B cell (primary cell): ENCODE results near the gene PHACTR1. TPM values are rescaled to one million over a fixed set of nuclear protein-coding genes. Genes with fewer than 3 reads are reported as not detected.

ENCODE experiments used
- ATAC-seq: fragments of 200-7000 bp; cut with Tn5 transposase; one replicate; pipeline ENCODE4 v1.10.0; 2021; ENCODE audit warnings: low read depth, mild to moderate bottlenecking, moderate number of reproducible peaks, moderate library complexity
- CTCF ChIA-PET: fragments of 350-600 bp; sonication (Branson Sonifier 250); formaldehyde crosslinking; loops from one replicate; lab custom pipeline; 2021; ENCODE audit warnings: antibody characterized with exemption, inconsistent platforms; lab: Charles Lee
- POLR2A ChIA-PET: fragments of 350-600 bp; sonication (Branson Sonifier 250); formaldehyde crosslinking; loops from one replicate; lab custom pipeline; 2021; ENCODE audit warnings: antibody characterized with exemption; lab: Charles Lee
- DNase-seq: peaks from one replicate; pipeline ENCODE4 v3.0.0; 2013
- H2AFZ ChIP-seq: 2 replicates; pipeline ENCODE4 v1.6.1; 2012; ENCODE audit warnings: mild to moderate bottlenecking, low read depth, low read length; ENCODE audit not compliant: insufficient read depth, poor library complexity, severe bottlenecking
- H3K27ac ChIP-seq, 2 donors: 1 replicate in 1 of 2; 2 replicates in 1 of 2; pipeline ENCODE4 v1.5.1; 2012 to 2013; ENCODE audit warnings: low read length in 2 of 2, mild to moderate bottlenecking in 2 of 2, moderate library complexity in 1 of 2
- H3K27me3 ChIP-seq, 4 experiments: fragments of 200-600 bp in 1 of 4; sonication (generic) in 1 of 4; replicated peaks in 1 of 4; 1 replicate in 2 of 4; 2 replicates in 2 of 4; pipeline versions ENCODE4 v1.6.1 to v1.7.0; 2013 to 2016; ENCODE audit warnings: low read length in 3 of 4, mild to moderate bottlenecking in 2 of 4, mixed read lengths in 1 of 4, moderate library complexity in 1 of 4; ENCODE audit not compliant: insufficient read depth in 4 of 4, control insufficient read depth in 3 of 4; ENCODE audit errors: control extremely low read depth in 1 of 4
- H3K36me3 ChIP-seq, 2 experiments: replicated peaks in 1 of 2; 1 replicate in 1 of 2; 2 replicates in 1 of 2; pipeline versions ENCODE4 v1.6.1 to v1.7.1; 2013; ENCODE audit warnings: low read length in 1 of 2; ENCODE audit not compliant: insufficient read depth in 2 of 2, control insufficient read depth in 1 of 2; ENCODE audit errors: control extremely low read depth in 1 of 2, extremely low read depth in 1 of 2
- H3K4me1 ChIP-seq, 2 donors: fragments of 200-600 bp in 1 of 2; sonication (generic) in 1 of 2; 1 replicate in 1 of 2; 2 replicates in 1 of 2; pipeline versions ENCODE4 v1.5.1 to v1.6.1; 2013 to 2017; ENCODE audit warnings: low read length in 2 of 2; ENCODE audit not compliant: control insufficient read depth in 2 of 2, insufficient read depth in 2 of 2
- H3K4me2 ChIP-seq: replicated peaks from 2 replicates; pipeline ENCODE3; 2012; ENCODE audit warnings: mild to moderate bottlenecking, low read depth, low read length; ENCODE audit not compliant: poor library complexity, severe bottlenecking
- H3K4me3 ChIP-seq, 5 experiments: fragments of 200-600 bp in 1 of 5; sonication (generic) in 1 of 5; 1 replicate in 3 of 5; 2 replicates in 2 of 5; pipeline versions ENCODE4 v1.5.1 to v1.7.0; 2011 to 2016; ENCODE audit warnings: low read length in 4 of 5, mild to moderate bottlenecking in 4 of 5, low read depth in 2 of 5, control low read depth in 1 of 5, moderate library complexity in 1 of 5; ENCODE audit not compliant: insufficient read depth in 1 of 5; ENCODE audit errors: control extremely low read depth in 1 of 5, extremely low read depth in 1 of 5
- H3K79me2 ChIP-seq: fragments of 200-600 bp; sonication (generic); one replicate; pipeline ENCODE4 v1.6.0; 2016; ENCODE audit warnings: low read length; ENCODE audit not compliant: control insufficient read depth, insufficient read depth
- H3K9ac ChIP-seq: fragments of 200-600 bp; sonication (generic); 2 replicates; pipeline ENCODE4 v1.6.1; 2017; ENCODE audit warnings: mild to moderate bottlenecking, low read length, moderate library complexity
- H3K9me3 ChIP-seq, 3 donors: one replicate each; pipeline versions ENCODE4 v1.6.1 to v1.7.1; 2013; ENCODE audit warnings: low read length in 2 of 3; ENCODE audit not compliant: control insufficient read depth in 2 of 3, insufficient read depth in 1 of 3; ENCODE audit errors: control extremely low read depth in 1 of 3
- H4K20me1 ChIP-seq: 2 replicates; pipeline ENCODE4 v1.6.0; 2012; ENCODE audit warnings: mild to moderate bottlenecking, low read length; ENCODE audit not compliant: insufficient read depth, control insufficient read depth, poor library complexity, severe bottlenecking
- H3K27ac Mint-ChIP-seq: one replicate; pipeline ENCODE4 v1.8.0; 2021; ENCODE audit warnings: mixed read lengths
- H3K27me3 Mint-ChIP-seq: one replicate; pipeline ENCODE4 v1.8.0; 2021; ENCODE audit warnings: mixed read lengths
- H3K4me1 Mint-ChIP-seq: one replicate; pipeline ENCODE4 v1.8.0; 2021; ENCODE audit warnings: mixed read lengths
- H3K4me3 Mint-ChIP-seq: one replicate; pipeline ENCODE4 v1.8.0; 2021; ENCODE audit warnings: mixed read lengths
- H3K9me3 Mint-ChIP-seq: one replicate; pipeline ENCODE4 v1.8.0; 2022; ENCODE audit warnings: mixed read lengths; ENCODE audit not compliant: insufficient read depth
- EZH2 ChIP-seq: IDR thresholded peaks from 2 replicates; pipeline ENCODE4 v1.6.1; 2012; ENCODE audit warnings: borderline replicate concordance, low read depth, mild to moderate bottlenecking, moderate library complexity, low read length; ENCODE audit not compliant: insufficient read depth, poor library complexity, severe bottlenecking
- WGBS: methylation state at CpG from one replicate; pipeline ENCODE4 v1.1.5; 2013; ENCODE audit warnings: missing lambda C conversion rate; ENCODE audit not compliant: insufficient coverage; 5-methylcytosine and 5-hydroxymethylcytosine counted together
- intact Hi-C: fragments of 100-400 bp; cut with micrococcal nuclease; formaldehyde crosslinking; loops from one replicate; pipeline ENCODE4 v1.10.0; 2022
- polyA plus RNA-seq: library from polyadenylated mRNA; depleted of rRNA; stranded (reverse); fragments of >200 nt; gene quantifications from 2 replicates; pipeline ENCODE4 v1.2.3, GENCODE V29; 2012
- total RNA-seq, 2 donors: library from RNA; stranded (reverse); fragments of 120-200 nt in 1 of 2; gene quantifications; 1 replicate in 1 of 2; 2 replicates in 1 of 2; pipeline versions ENCODE4 v1.2.3 to v1.2.4, GENCODE V29; 2013 to 2022
- TF ChIP-seq, protein P1 (sequence below): fragments of 200-600 bp; IDR thresholded peaks from one replicate; pipeline ENCODE4 v1.8.0; 2022; ENCODE audit warnings: antibody characterized with exemption, mild to moderate bottlenecking

Gene PHACTR1
- total and polyA plus RNA-seq, 2 donors (not counting 1 experiment from before 2014, with no cell fraction given): 30.2 to 129 TPM

DNA sequence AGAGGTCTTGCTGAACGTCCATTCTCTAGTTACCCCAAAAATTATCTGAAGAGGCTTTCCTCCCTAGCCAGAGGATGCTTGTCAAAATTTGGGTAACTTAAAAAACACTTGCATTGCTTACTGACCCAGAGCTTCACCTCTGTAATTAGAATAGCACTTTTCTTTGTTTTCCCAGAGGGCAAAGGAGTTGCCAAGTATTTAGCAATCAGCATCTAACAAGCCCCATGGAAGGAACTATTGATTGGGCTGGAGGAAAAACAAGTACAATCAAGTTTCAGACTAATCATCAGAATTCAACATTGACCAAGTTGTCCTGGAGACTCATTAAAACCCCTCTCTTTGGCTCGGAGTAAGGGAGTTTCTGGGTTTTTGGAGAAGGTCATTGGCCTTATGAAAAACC lies 385.4 kb downstream of the PHACTR1 start:
- H4K20me1 ChIP-seq: no peaks in the 10 kb centered on the region
- H3K36me3 ChIP-seq: no peaks in the 10 kb centered on the region
- intact Hi-C loops: no loop called here
- TF ChIP-seq, protein P1, sequence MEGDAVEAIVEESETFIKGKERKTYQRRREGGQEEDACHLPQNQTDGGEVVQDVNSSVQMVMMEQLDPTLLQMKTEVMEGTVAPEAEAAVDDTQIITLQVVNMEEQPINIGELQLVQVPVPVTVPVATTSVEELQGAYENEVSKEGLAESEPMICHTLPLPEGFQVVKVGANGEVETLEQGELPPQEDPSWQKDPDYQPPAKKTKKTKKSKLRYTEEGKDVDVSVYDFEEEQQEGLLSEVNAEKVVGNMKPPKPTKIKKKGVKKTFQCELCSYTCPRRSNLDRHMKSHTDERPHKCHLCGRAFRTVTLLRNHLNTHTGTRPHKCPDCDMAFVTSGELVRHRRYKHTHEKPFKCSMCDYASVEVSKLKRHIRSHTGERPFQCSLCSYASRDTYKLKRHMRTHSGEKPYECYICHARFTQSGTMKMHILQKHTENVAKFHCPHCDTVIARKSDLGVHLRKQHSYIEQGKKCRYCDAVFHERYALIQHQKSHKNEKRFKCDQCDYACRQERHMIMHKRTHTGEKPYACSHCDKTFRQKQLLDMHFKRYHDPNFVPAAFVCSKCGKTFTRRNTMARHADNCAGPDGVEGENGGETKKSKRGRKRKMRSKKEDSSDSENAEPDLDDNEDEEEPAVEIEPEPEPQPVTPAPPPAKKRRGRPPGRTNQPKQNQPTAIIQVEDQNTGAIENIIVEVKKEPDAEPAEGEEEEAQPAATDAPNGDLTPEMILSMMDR: no peak
- no peak for TF ChIP-seq EZH2
- H3K9me3 ChIP-seq: no peaks in the 10 kb centered on the region
- no peaks in the 10 kb centered on the region for H3K9me3 Mint-ChIP-seq
- ChIA-PET CTCF (interaction anchor here (1.6 kb wide), 1 partner anchor 25 kb away, joined by 3 read pairs; no protein-coding TSS in a partner anchor), POLR2A (no interaction called here)
- H3K4me2 ChIP-seq: no peak overlapping the region
- no peak overlapping the region for H3K4me3 ChIP-seq
- H3K27ac Mint-ChIP-seq: no peak overlapping the region
- ATAC-seq (no peak), DNase-seq (no peak)
- peaks cover 10 to 15% of the 10 kb centered on the region in 2 donors for H3K4me1 ChIP-seq
- H3K4me3 Mint-ChIP-seq: no peak overlapping the region
- 86% methylated on average over 1 of the region's 2 CpGs for WGBS
- H3K79me2 ChIP-seq: no peaks in the 10 kb centered on the region
- peaks cover 0 to 4% (median 0%) of the 10 kb centered on the region in 4 experiments for H3K27me3 ChIP-seq
- peaks cover 15% of the 10 kb centered on the region for H3K27me3 Mint-ChIP-seq
- H3K27ac ChIP-seq: no peak overlapping the region
- H3K4me1 Mint-ChIP-seq: no peaks in the 10 kb centered on the region
- no peak overlapping the region for H3K9ac ChIP-seq
- H2AFZ ChIP-seq: no peak overlapping the region

DNA sequence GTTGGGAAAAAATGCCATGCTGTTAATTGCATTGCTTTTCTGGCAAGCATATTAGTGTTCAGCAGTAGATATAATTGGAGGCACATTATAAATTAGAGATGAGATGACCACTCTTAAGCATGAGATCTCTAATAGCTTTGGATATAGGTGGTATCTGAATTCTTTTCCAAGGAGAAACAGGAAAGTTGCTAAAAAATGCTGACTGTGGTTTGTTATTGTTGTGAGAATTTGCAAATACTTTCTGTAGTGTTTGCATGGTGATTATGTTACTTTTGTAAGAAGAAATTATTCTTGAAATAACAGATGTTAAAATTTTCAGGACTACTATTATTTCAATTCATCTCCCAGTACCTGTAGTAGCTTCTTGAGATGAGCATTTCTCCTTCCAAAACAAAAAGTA lies 386.6 kb downstream of the PHACTR1 start:
- Histone ChIP-seq H3K4me3 (no peak overlapping the region), H2AFZ (no peak overlapping the region), H3K4me2 (no peak overlapping the region), H4K20me1 (no peaks in the 10 kb centered on the region), H3K79me2 (no peaks in the 10 kb centered on the region), H3K9me3 (no peaks in the 10 kb centered on the region), H3K9ac (no peak overlapping the region), H3K27me3 (peaks cover 0 to 4% (median 0%) of the 10 kb centered on the region in 4 experiments), H3K4me1 (peaks cover 10 to 13% of the 10 kb centered on the region in 2 donors), H3K36me3 (no peaks in the 10 kb centered on the region), H3K27ac (no peak overlapping the region)
- ATAC-seq (no peak), DNase-seq (no peak)
- Mint-ChIP-seq H3K4me1 (no peaks in the 10 kb centered on the region), H3K9me3 (no peaks in the 10 kb centered on the region), H3K27me3 (peaks cover 15% of the 10 kb centered on the region), H3K4me3 (no peak overlapping the region), H3K27ac (no peak overlapping the region)
- intact Hi-C loops: no loop called here
- ChIA-PET CTCF (interaction anchor here (1.6 kb wide), 1 partner anchor 26 kb away, joined by 3 read pairs; no protein-coding TSS in a partner anchor), POLR2A (no interaction called here)
- TF ChIP-seq, protein P1: no peak
- TF ChIP-seq EZH2: no peak
